GM19467 (cell line): ENCODE measurements around the gene RHBDD3.
"Not testable (repeated sequence)": the region's sequence is repeated elsewhere in the genome, so short reads cannot be mapped to it uniquely, and the experiment has no call there.

Experiments used
- ATAC-seq: cut with Tn5 transposase; IDR thresholded peaks from one replicate; pipeline ENCODE4 v1.9.1; 2021; ENCODE audit warnings: mild to moderate bottlenecking, moderate library complexity; ENCODE audit not compliant: unreplicated experiment

RHBDD3 gene

GRCh38 chr22:29251981-29252911 lies 15.5 kb downstream of the RHBDD3 start:
- ATAC-seq: no peak

DNA sequence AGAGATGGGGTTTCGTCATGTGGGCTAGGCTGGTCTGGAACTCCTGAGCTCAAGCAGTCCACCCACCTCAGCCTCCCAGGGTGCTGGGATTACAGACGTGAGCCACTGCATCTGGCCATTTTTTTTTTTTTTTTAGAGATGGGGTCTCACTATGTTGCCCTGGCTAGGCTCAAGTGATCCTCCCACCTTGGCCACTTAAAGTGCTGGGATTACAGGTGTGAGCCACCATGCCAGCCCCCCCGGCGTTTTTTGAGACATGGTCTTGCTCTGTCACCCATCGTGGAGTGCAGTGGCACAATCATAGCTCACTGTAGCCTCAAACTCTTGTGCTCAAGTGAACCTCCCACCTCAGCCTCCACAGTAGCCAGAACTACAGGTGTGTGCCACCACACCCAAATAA lies 16.5 kb downstream of the RHBDD3 start:
- ATAC-seq: no peak

DNA sequence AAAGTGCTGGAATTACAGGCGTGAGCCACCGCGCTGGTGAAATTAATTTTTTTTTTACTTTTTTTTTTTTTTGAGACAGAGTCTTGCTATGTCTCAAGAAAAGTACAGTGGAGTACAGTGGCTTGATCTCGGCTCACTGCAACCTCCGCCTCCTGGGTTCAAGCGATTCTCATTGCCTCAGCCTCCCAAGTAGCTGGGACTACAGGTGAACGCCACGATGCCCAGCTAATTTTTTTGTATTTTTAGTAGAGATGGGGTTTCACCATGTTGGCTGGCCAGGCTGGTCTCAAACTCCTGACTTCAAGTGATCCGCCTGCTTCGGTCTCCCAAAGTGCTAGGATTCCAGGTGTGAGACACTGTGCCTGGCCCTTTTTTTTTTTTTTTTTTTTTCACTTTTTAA lies 19.9 kb downstream of the RHBDD3 start:
- not testable (repeated sequence) for ATAC-seq

- ATAC-seq: peak; percentile 56
Measured at GRCh38 chr22:29245626-29246385, 22.0 kb downstream of the RHBDD3 start.

- no peak for ATAC-seq
Measured at GRCh38 chr22:29244785-29245625, 22.8 kb downstream of the RHBDD3 start.

DNA sequence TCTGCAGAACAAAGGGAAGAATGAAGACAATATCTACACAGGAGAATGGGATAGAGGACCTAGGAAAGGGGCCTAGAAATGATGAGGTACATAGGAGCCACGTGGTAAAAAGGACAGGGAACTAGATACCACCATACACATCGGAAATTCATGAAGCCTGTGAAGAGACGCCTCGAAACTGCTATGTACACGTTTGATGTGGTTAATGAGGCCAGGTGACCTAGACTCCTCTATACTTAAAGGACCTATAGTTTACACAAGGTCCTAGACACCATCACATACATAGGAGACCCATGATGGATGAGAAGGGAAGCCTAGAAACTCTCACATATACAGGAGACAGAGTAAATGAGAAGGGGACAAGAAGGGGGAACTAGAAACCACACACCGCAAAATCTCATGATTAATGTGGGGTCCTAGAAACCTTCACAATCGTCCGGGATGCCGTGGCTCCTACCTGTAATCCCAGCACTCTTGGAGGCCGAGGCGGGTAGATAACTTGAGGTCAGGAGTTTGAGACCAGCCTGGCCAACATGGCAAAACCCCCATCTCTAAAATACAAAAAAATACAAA lies 23.8 kb downstream of the RHBDD3 start:
- ATAC-seq: no peak

GRCh38 chr22:29240481-29240880 lies 27.3 kb downstream of the RHBDD3 start:
- ATAC-seq: not testable (repeated sequence)

DNA sequence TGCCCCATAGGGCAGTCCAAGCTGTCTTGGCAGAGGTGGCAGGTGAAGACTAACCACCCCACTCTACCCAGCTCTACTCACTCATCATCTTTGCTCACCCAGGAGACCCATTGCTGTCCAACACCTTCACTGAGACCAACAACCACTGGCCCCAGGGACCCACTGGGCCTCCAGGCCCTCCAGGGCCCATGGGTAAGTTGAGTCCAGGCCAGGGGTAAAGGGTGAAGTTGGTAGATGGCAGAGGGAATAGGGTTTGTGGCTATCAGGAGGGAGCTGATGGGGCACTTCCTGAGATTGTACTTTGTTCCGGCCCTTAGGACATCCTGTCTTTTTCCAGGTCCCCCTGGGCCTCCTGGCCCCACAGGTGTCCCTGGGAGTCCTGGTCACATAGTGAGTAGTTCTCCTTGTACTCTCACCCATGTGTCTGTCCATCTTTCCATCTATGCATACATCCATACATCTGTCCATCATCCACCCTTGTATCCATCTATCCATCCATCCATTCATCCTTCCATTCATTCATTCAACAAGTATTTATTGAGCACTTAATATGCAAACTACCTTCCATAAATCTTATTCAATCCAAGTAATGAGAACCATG lies 34.4 kb downstream of the RHBDD3 start:
- ATAC-seq: no peak

DNA sequence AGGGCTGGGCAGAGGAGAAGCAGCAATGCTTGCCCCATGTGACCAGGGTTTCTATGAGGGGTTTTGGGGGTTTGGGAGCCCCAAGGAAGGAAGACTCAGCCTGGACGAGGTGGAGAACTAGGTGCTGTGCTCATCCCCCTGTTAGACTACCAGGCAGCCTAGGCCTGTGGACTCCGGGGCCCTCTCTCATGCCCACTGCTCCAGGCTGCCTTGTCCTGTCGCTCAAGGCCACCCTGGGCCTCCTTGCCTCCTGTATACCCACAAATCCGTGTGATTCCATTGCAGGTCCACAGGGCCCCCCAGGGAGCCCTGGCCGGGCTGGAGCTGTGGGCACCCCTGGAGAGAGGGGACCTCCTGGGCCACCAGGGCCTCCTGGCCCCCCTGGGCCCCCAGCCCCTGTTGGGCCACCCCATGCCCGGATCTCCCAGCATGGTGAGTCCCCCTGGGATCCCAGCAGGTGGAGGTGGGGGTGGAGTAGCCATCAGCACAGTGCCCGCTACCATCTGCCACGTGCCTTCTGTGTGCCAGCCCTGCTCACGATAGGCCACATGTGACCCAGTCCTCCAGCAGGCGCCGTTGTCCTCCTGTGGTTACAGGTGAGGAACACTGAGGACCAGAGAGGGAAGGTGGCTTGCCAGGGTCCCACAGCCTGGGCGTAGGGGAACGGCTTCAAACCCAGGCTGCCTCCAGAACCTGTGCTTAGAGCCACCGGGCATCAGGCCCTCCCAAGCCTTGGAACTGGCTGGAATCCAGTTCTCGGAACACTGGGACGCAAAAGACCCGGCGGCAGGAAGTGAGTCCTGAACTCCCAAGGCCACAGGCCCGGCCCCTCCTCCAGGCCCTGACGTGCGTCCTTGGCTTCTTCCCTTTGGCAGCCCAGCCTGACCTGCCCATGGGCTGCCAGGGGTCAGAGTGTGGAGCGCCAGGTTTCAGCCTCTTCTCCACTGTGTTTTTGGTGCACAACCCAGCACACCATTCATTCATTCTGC lies 35.5 kb downstream of the RHBDD3 start:
- no peak for ATAC-seq

DNA sequence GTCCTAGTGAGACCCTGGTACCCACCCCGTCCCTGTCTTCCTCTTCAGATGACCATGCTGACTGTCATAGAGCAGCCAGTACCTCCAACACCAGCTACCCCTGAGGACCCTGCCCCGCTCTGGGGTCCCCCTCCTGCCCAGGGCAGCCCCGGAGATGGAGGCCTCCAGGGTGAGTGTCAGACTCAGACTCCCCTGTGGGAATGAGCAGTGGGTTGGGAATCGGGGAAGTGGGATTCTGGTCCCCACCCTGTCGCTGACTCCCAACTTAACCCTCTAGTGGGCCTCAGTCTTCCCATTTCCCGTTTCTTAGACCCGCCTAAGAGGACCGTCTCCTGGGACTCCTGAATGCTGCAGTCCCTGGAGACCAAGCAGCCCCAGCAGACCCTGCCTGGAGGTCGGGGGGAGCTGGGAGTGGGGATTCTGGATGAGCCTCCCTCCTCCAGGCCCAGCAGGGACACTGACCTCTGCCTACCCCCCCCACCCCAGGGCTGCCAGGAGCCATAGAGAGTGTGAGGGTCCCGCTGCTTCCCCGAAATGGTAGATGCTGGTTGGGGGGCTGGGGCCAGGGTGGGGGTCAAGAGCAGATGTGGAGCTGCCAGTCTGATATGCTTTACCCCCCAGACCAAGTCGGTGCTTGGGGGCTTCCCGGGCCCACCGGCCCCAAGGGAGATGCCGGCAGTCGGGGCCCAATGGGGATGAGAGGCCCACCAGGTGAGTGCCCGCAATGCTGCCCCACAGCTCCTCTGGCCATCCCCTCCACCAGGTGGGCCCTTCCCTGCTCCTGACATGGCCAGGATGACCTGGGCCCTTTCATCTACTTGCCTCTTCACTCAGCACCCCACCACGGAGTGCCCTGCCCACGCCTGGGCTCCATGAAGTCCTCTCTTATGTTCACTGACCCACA lies 36.6 kb downstream of the RHBDD3 start:
- no peak for ATAC-seq

GRCh38 chr22:29226351-29226981 lies 41.3 kb downstream of the RHBDD3 start:
- ATAC-seq: no peak

DNA sequence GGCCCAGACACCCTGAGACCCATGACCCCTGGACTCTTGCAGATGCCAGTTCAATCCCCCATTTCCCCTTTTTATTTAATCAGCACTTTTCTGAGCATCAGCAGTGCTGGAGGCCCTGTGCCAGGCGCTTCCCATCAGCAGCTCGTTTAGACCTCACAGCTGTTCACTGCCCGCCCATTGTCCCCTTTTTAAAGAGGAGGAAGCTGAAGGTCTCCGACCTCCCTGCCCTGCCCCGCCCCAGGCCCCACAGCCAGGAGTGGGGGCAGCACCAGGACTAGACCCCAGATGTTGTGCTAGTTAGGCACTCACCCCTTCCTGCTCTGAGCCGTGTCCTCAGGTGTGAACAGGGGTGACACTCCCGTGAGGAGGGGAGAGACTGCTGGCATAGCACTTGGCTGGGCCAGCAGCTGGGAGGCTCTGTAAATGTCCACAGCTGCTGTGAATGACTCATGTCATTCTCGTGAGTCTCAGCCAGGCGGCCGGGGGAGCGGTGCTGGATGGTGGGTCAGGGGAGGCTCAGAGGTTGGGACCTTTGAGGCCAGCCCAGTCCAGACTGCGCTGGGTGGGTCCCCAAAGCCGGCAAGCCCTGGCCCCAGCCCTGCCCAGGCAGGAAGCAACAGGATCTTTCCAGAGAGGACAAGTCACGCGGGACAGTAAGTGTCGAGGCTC lies 42.2 kb downstream of the RHBDD3 start:
- no peak for ATAC-seq

- no peak for ATAC-seq
Measured at GRCh38 chr22:29224859-29225410, 42.8 kb downstream of the RHBDD3 start.

DNA sequence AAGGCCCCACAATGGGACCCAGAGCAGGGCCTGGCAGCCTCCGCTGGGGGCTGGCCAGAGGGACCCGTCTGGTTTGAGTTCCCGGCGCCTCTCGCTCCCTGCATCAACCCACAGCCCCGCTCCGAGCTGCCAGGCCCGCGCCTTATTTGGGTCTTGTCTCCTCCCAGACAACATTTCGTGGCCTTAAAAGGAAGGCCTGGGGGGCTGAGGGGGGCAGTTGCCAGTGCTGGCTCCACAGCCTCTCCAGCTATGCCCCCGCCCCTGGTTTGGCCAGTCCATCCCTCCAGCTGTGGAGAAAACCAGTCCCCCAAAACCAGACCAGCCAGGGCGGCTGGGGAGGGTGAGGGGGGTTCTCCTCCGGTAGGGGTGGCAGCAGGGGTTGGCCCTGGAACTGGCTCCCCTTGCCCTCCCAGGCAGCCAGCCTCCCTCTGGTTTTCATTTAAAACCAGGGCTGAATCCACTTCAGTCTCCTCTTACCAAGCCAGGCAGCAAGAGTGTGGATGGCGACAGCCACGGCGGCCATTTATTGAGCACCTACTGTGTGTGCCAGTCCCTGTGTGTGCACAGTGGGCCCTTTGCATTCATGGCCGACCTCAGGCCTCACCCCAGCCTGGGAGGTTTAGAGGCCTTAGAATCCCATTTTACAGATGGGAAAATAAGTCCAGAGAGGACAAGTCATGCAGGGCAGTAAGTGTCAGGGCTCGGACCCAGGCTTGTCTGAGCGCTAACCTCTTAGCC lies 43.5 kb downstream of the RHBDD3 start:
- no peak for ATAC-seq

- no peak for ATAC-seq
Measured at GRCh38 chr22:29219881-29220670, 47.7 kb downstream of the RHBDD3 start.
